ENCODE results near the gene NR1I2. TPM values are rescaled to one million over a fixed set of nuclear protein-coding genes. Genes with fewer than 3 reads are reported as not detected.

NR1I2 gene
- not detected for total RNA-seq

DNA sequence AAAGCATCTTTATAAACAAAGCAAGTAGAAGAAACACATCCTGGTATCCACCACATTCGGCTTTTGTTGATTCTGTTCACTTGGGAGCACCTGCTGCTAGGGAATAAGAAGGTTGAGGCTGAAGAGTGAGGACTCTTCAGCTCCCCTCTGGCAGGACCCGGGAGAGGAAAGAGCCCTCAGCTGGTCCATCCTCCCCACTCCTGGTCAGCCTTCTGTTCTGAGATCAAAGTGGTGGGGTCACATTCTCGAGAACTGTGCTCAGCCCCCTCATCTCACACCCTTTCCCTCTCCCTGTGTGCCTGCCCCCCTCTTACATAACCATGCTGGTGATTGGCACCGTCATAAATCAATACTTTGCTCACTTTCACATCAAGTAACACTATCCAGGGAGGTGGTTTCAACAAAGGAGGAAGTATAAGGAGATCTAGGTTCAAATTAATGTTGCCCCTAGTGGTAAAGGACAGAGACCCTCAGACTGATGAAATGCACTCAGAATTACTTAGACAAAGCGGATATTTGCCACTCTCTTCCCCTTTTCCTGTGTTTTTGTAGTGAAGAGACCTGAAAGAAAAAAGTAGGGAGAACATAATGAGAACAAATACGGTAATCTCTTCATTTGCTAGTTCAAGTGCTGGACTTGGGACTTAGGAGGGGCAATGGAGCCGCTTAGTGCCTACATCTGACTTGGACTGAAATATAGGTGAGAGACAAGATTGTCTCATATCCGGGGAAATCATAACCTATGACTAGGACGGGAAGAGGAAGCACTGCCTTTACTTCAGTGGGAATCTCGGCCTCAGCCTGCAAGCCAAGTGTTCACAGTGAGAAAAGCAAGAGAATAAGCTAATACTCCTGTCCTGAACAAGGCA lies at the start of gene NR1I2:
NR1I2 (plus strand) TSS at position 772 of the 869 bp plus-strand sequence.
- H3K4me1 ChIP-seq (ENCODE audit: insufficient read depth, low read length), result peaks cover 21% of the 10 kb centered on the region
- no peaks in the 10 kb centered on the region for H3K9me3 ChIP-seq (ENCODE audit: low read depth, low read length)
- no peaks in the 10 kb centered on the region for H3K27me3 ChIP-seq (ENCODE audit: insufficient read depth, low read length)
- H3K4me3 ChIP-seq (ENCODE audit: low read length), result no peak within 1 kb of the TSS

DNA sequence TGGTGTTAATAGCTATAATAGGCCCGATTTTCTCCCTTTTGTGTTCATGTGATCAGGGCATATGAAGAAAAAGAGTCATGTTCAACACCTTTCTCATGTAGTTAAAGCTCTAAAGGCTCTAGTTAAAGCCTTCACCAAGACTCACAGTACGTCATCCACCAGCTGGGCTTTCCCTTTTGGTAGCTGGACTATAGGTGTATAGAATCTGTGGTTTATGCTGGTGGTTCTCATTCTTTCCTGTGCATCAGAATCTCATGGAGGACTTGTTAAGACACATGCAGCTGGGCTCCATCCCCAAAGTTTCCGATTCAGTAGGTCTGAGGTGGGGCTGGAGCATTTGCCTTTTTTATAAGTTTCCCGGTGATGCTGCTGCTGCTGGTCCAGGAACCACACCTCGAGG lies 48.1 kb upstream of the NR1I2 start:
- Histone ChIP-seq H3K27me3 (ENCODE audit: insufficient read depth, low read length) (no peaks in the 10 kb centered on the region), H3K4me3 (ENCODE audit: low read length) (no peak overlapping the region), H3K9me3 (ENCODE audit: low read depth, low read length) (no peaks in the 10 kb centered on the region), H3K4me1 (ENCODE audit: insufficient read depth, low read length) (no peaks in the 10 kb centered on the region)

DNA sequence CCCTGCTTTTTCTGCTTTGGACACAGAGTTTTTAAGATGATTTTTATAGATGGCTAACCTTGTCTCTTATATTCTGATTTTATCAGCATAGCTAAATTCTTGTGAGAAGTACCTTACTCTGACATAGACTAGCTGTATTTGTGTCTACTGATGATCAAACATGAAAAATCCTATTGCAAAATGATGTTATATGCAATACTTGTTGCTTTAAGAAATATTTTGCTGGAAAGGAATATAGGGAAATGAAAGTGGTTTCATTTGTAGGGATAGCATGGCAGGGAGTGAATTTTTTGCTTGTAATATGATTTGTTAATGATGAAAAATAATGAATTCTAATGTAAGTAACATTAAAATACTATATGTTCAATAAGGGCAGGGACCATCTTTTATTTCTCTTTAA lies 43.2 kb upstream of the NR1I2 start:
- H3K27me3 ChIP-seq (ENCODE audit: insufficient read depth, low read length), result peaks cover 4% of the 10 kb centered on the region
- no peak overlapping the region for H3K4me3 ChIP-seq (ENCODE audit: low read length)
- H3K9me3 ChIP-seq (ENCODE audit: low read depth, low read length), result no peaks in the 10 kb centered on the region
- peaks cover 6% of the 10 kb centered on the region for H3K4me1 ChIP-seq (ENCODE audit: insufficient read depth, low read length)

DNA sequence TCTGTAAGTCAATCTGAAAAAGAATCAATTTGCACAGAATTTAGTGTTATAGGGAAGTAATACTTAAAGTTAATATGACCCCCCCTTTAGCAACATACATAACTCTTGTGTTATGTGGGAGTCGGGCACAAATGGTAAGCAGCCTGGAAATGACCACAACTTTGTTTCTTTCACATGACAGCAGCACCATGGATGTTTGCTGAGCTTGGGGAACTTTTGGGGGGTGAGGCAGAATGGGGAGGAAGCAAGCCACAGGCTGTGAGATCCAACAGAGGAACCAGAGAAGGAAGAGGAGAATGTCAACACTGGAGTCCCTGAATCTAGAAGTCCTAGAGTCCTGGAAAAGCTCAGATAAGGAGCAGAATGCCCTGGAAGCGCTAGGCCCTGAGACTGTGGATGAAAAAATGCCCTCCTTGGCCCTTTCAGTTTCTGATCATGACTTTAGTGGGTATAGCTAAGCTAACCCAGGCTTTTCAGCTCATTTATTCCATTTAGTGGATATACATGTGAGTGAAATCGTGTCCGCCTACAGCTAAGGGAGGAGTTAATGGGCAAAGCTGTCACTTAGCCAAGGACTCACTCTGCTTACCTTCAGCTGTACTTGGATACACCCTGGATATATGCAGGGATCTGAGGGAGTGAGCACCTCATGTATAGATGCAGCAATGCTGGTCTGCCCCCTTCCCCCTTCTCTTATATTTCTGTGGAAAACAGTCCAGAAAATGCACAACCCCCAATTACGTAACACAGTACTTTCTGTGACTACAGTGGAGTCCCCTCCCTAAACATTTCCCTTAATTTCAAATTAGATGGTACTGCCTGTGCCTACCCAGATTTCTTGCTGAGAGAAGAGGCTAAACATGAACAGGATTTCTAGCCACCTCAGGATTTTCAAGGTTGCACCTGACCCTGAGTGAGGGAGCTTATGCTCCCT lies 40.0 kb upstream of the NR1I2 start:
- peaks cover 4% of the 10 kb centered on the region for H3K27me3 ChIP-seq (ENCODE audit: insufficient read depth, low read length)
- peaks cover 6% of the 10 kb centered on the region for H3K4me1 ChIP-seq (ENCODE audit: insufficient read depth, low read length)

DNA sequence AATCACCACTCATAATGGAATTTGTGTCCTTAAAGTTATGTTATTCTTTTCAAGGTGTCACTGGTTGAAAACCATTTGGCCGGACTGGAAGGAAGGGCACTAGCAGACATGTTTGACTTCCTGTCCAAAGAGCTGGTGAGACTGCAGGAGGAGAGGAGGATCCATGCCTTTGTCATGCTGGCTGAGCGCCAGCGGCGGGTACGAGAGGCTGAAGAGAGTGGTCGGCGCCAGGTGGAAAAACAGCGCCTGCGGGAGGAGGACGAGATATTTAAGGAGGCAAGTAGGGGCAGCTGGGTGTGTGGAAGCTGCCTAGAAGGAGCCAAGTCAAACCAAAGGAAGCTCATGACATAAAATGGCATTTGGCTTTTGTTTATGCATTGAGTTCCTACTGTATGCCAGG lies 38.0 kb upstream of the NR1I2 start:
- Histone ChIP-seq H3K4me3 (ENCODE audit: low read length) (no peak overlapping the region), H3K9me3 (ENCODE audit: low read depth, low read length) (no peaks in the 10 kb centered on the region), H3K27me3 (ENCODE audit: insufficient read depth, low read length) (peaks cover 4% of the 10 kb centered on the region), H3K4me1 (ENCODE audit: insufficient read depth, low read length) (peaks cover 6% of the 10 kb centered on the region)

More for the DNA sequence above, 40.0 kb upstream of the NR1I2 start:
- Histone ChIP-seq H3K9me3 (ENCODE audit: low read depth, low read length) (no peaks in the 10 kb centered on the region), H3K4me3 (ENCODE audit: low read length) (no peak overlapping the region)

DNA sequence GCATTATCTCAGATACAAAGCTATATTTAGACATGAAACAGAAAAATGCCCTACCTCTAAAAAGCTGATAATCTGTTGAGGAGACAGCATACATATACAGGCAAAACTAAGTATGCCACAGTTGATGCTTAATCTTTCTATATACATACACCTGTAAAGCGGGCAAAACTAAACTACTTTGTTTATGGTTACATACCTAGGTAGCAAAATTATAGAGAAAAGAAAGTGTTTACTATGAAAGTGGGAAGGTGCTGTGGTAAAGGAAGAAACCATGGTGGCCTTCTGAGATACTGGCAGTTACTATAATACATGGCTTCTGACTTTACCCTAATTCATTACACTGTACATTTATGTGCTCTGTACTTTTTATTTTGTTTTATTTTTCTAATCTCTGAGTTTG lies 36.0 kb upstream of the NR1I2 start:
- Histone ChIP-seq H3K9me3 (ENCODE audit: low read depth, low read length) (no peaks in the 10 kb centered on the region), H3K4me1 (ENCODE audit: insufficient read depth, low read length) (peaks cover 6% of the 10 kb centered on the region), H3K4me3 (ENCODE audit: low read length) (no peak overlapping the region), H3K27me3 (ENCODE audit: insufficient read depth, low read length) (peaks cover 4% of the 10 kb centered on the region)

DNA sequence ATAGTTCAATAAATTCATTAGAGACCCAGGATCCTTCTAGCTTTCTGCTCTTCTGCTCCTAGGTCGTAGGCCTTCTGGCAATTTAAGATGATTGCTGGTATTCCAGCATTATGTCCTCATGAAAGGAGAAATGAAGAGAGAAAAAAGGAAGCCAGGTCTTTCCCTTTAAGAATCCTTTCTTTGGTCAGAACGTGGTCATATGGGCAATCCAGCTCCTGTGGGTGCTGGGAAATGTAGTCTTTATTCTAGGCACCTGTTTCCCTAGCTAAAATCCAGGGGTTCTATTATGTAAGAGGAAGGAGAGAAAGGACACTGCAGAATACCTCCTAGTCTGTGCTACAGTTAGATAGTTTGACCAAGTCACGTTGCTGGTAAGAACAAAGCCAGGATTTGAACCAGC lies 35.5 kb upstream of the NR1I2 start:
- no peak overlapping the region for H3K4me3 ChIP-seq (ENCODE audit: low read length)
- H3K27me3 ChIP-seq (ENCODE audit: insufficient read depth, low read length), result peaks cover 4% of the 10 kb centered on the region
- H3K9me3 ChIP-seq (ENCODE audit: low read depth, low read length), result no peaks in the 10 kb centered on the region
- peaks cover 6% of the 10 kb centered on the region for H3K4me1 ChIP-seq (ENCODE audit: insufficient read depth, low read length)

DNA sequence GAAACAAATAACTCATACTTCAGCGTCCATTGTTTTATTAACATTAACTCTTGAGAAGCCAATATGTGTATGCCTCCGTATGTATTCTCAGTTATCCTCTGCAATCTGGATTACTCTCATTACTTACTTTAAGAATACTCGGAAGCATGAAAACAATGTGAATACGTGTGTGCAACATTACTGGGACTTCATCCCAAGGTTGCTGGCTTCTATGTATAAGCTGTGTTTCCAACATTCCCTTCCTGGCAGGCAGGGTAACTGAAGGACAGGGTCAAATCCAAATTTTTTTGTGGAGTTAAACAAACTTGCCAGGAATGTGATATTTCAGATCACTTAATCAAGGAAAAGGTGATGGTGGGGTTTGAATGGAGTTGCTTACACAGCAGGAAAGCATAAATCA lies 34.5 kb upstream of the NR1I2 start:
- no peaks in the 10 kb centered on the region for H3K9me3 ChIP-seq (ENCODE audit: low read depth, low read length)
- H3K4me1 ChIP-seq (ENCODE audit: insufficient read depth, low read length), result peaks cover 2% of the 10 kb centered on the region
- H3K27me3 ChIP-seq (ENCODE audit: insufficient read depth, low read length), result peaks cover 1% of the 10 kb centered on the region
- no peak overlapping the region for H3K4me3 ChIP-seq (ENCODE audit: low read length)

DNA sequence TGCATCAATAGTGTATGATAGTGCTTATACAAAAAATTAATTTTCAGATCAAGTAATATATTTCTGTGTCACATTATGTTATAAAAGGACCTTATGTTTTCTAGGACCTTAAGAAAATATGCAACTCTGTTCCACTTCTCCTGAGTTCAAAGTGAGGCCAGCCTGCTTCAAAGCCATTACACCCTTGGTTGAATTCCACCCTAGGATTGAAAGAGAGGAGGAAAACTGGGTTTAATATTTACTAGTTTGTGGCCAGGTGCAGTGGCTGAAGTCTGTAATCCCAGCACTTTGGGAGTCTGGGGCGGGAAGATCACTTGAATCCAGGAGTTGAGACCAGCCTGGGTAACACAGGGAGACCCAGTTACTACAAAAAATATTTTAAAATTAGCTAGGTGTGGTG lies 32.9 kb upstream of the NR1I2 start:
- Histone ChIP-seq H3K4me1 (ENCODE audit: insufficient read depth, low read length) (no peaks in the 10 kb centered on the region), H3K27me3 (ENCODE audit: insufficient read depth, low read length) (no peaks in the 10 kb centered on the region), H3K9me3 (ENCODE audit: low read depth, low read length) (no peaks in the 10 kb centered on the region), H3K4me3 (ENCODE audit: low read length) (no peak overlapping the region)

DNA sequence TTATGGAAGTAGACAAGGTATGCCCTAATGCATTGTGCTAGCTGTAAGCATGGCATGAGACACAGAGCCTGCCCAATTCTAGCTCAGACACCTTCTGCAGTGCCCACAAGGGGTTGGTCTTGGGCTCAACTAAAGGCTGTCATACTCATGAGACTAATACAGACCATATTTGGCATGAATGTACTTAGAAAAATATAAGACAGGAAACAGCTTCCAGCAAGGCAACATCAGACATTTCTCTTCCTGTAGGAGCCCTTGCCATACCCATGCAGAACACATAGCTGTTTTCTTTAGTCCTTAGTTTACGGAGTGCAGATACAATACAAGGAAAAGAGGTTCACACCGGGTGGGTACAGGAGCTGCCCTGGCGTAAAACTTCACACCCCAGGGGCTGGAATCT lies 30.5 kb upstream of the NR1I2 start:
- Histone ChIP-seq H3K9me3 (ENCODE audit: low read depth, low read length) (no peaks in the 10 kb centered on the region), H3K4me1 (ENCODE audit: insufficient read depth, low read length) (no peaks in the 10 kb centered on the region), H3K4me3 (ENCODE audit: low read length) (no peak overlapping the region), H3K27me3 (ENCODE audit: insufficient read depth, low read length) (no peaks in the 10 kb centered on the region)

DNA sequence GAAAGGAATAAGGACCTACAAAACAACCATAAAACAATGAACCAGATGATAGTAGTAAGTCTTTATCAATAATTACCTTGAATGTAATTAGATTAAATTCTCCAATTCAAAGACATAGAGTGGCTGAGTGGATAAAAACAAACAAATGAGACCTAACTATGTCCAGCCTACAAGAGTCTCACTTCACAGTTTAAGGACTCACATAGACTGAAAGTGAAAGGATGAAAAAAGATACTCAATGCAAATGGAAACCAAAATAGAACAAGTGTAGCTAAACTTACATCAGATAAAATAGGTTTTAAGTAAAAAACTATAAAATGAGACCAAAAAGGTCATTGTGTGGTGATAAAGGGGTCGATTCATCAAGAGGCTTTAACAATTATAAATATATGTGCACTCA lies 21.9 kb upstream of the NR1I2 start:
- no peaks in the 10 kb centered on the region for H3K9me3 ChIP-seq (ENCODE audit: low read depth, low read length)
- peaks cover 3% of the 10 kb centered on the region for H3K27me3 ChIP-seq (ENCODE audit: insufficient read depth, low read length)
- no peaks in the 10 kb centered on the region for H3K4me1 ChIP-seq (ENCODE audit: insufficient read depth, low read length)
- no peak overlapping the region for H3K4me3 ChIP-seq (ENCODE audit: low read length)

DNA sequence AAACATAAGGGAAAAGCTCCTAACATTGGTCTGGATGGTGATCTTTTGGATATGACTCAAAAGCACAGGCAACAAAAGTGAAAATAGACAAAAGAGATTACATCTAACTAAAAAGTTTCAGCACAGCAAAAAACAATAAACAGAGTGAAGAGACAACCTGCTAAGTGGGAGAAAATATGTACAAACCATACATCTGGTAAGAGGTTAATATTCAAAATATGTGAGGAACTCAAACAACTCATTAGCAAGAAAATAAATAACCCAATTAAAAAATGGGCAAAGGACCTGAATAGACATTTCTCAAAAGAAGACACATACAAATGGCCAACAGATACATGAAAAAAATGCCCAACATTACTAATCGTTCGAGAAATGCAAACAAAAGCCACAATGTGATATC lies 19.0 kb upstream of the NR1I2 start:
- H3K4me1 ChIP-seq (ENCODE audit: insufficient read depth, low read length), result no peaks in the 10 kb centered on the region
- H3K27me3 ChIP-seq (ENCODE audit: insufficient read depth, low read length), result peaks cover 3% of the 10 kb centered on the region
- no peak overlapping the region for H3K4me3 ChIP-seq (ENCODE audit: low read length)
- no peaks in the 10 kb centered on the region for H3K9me3 ChIP-seq (ENCODE audit: low read depth, low read length)

DNA sequence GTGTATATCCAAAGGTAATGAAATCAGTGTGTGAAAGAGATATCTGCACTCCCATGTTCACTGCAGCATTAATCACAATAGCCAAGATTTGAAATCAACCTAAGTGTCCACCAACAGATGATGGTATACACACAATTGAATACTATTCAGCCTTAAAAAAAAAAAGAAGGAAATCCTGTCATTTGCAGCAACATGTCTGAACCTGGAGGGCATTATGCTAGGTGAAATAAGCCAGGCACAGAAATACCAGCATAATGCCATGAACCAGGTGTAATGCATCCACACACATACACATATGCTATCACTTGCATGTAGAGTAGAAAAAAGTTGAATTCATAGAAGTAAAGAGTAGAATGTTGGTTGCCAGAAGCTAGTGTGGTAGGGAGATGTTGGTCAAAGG lies 18.4 kb upstream of the NR1I2 start:
- Histone ChIP-seq H3K4me1 (ENCODE audit: insufficient read depth, low read length) (no peaks in the 10 kb centered on the region), H3K4me3 (ENCODE audit: low read length) (no peak overlapping the region), H3K9me3 (ENCODE audit: low read depth, low read length) (no peaks in the 10 kb centered on the region), H3K27me3 (ENCODE audit: insufficient read depth, low read length) (peaks cover 3% of the 10 kb centered on the region)

DNA sequence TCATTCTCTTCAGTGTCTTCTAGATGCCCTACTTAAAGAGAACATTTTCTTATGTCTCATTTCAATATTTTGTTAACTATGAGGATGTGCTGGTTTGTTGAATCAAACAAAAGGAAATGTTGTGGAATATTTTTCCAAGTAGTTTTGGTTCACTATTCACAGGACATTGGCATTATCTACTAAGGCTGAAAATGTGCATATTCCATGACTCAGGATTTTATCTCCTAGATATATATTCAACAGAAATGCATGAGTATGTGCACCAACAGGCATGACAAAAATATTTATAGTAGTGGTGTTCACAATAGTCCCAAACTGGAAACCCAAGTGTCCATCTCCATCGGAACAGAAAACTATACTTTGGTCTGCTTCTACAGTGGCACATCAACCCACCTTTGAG lies 16.7 kb upstream of the NR1I2 start:
- Histone ChIP-seq H3K4me1 (ENCODE audit: insufficient read depth, low read length) (no peaks in the 10 kb centered on the region), H3K9me3 (ENCODE audit: low read depth, low read length) (no peaks in the 10 kb centered on the region), H3K27me3 (ENCODE audit: insufficient read depth, low read length) (peaks cover 6% of the 10 kb centered on the region), H3K4me3 (ENCODE audit: low read length) (no peak overlapping the region)

DNA sequence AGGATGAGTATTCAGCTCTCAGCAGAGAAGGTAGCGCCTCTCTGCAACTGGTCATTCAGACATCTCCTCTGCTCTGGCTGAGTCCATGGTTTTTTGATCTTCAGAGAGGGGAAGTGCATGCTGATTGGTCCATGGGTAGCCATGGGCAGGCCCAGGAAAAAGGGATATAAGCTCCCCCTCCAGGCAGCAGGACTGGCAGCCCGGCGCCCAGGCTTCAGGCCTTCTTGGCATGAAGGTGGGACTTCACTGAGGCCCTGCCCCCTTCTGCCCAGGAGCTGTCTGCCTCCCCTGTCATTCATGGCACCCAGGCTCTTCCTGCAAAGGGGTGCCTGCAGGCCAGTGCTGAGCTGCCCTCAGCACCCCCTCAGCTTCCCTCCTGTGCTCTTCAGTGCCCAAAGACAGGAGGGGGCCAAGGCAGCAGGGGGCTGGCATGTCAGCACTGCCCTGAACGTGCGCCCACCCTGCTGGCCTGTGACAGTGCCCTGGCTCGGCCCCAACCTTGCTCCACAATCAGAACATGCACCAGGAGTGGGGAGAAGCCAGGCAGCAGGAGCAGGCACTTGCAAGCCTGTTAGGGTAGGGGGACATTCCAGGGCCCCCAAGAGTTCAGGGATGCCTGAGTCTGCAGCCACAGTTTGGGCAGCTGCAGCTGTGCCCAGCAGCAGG lies 13.8 kb upstream of the NR1I2 start:
- Histone ChIP-seq H3K27me3 (ENCODE audit: insufficient read depth, low read length) (peaks cover 8% of the 10 kb centered on the region), H3K4me3 (ENCODE audit: low read length) (no peak overlapping the region), H3K9me3 (ENCODE audit: low read depth, low read length) (no peaks in the 10 kb centered on the region), H3K4me1 (ENCODE audit: insufficient read depth, low read length) (no peaks in the 10 kb centered on the region)
